ENCODE measurements around the gene CITED4. TPM values are rescaled to one million over a fixed set of nuclear protein-coding genes. Genes with fewer than 3 reads are reported as not detected.

The CITED4 gene
- total and polyA plus RNA-seq, 9 of the 15 experiments (the other 6 are each of a cell fraction or from before 2014, with no cell fraction given): 0.11 to 1.2 (median 0.17) TPM; not detected in 2

DNA sequence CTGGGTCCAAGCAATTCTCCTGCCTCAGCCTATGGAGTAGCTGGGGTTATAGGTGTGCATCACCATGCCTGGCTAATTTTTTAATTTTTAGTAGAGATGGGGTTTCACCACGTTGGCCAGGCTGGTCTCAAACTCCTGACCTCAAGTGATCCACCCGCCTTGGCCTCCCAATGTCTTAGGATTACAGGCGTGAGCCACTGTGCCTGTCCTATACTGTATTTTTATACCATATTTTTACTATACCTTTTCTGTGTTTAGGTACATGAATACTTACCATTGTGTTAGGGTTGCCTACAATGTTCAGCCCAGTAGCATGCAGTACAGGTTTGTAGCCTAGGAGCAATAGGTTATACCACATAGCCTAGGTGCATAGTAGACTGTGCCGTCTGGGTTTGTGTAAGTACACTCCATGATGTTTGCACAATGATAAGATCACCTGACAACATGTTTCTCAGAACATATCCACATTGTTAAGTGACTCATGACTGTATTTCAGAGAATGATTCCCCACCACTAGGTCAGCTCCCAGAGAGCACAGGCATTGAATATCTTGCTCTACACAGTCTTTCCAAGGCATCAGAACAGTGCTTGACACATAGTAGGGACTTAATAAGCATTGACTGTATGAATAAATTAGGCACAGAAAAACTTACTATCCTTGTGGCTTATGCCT, 6.0 kb upstream of the CITED4 start (continued):
- no peak; the same call in 1 of the 2 replicates for TF ChIP-seq GABPB2 (CRISPR knock-in tag; conservative IDR thresholded peaks at IDR 0.05)
- 0 out of 2 replicates have a peak, but pooled peaks have one; percentile 31 for TF ChIP-seq KAT7 (CRISPR knock-in tag; IDR thresholded peaks at IDR 0.05; ENCODE audit: borderline replicate concordance)
- TF ChIP-seq, protein P1, sequence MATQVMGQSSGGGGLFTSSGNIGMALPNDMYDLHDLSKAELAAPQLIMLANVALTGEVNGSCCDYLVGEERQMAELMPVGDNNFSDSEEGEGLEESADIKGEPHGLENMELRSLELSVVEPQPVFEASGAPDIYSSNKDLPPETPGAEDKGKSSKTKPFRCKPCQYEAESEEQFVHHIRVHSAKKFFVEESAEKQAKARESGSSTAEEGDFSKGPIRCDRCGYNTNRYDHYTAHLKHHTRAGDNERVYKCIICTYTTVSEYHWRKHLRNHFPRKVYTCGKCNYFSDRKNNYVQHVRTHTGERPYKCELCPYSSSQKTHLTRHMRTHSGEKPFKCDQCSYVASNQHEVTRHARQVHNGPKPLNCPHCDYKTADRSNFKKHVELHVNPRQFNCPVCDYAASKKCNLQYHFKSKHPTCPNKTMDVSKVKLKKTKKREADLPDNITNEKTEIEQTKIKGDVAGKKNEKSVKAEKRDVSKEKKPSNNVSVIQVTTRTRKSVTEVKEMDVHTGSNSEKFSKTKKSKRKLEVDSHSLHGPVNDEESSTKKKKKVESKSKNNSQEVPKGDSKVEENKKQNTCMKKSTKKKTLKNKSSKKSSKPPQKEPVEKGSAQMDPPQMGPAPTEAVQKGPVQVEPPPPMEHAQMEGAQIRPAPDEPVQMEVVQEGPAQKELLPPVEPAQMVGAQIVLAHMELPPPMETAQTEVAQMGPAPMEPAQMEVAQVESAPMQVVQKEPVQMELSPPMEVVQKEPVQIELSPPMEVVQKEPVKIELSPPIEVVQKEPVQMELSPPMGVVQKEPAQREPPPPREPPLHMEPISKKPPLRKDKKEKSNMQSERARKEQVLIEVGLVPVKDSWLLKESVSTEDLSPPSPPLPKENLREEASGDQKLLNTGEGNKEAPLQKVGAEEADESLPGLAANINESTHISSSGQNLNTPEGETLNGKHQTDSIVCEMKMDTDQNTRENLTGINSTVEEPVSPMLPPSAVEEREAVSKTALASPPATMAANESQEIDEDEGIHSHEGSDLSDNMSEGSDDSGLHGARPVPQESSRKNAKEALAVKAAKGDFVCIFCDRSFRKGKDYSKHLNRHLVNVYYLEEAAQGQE (IDR thresholded peaks at IDR 0.05; ENCODE audit: borderline replicate concordance): peak; percentile 9; the same call in 1 of the 2 replicates
- TF ChIP-seq, protein P1 (CRISPR knock-in tag; IDR thresholded peaks at IDR 0.05; ENCODE audit: low read depth): no peak
- TF ChIP-seq ZBTB1 (CRISPR knock-in tag; IDR thresholded peaks at IDR 0.05; ENCODE audit: borderline replicate concordance, low read depth): no peak
- TF ChIP-seq SRF (CRISPR knock-in tag; IDR thresholded peaks at IDR 0.05): no peak
- TF ChIP-seq, protein P2, sequence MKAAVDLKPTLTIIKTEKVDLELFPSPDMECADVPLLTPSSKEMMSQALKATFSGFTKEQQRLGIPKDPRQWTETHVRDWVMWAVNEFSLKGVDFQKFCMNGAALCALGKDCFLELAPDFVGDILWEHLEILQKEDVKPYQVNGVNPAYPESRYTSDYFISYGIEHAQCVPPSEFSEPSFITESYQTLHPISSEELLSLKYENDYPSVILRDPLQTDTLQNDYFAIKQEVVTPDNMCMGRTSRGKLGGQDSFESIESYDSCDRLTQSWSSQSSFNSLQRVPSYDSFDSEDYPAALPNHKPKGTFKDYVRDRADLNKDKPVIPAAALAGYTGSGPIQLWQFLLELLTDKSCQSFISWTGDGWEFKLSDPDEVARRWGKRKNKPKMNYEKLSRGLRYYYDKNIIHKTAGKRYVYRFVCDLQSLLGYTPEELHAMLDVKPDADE (conservative IDR thresholded peaks at IDR 0.05; ENCODE audit: control insufficient read depth, low read depth, low read length): no peak
- peak in 1 of 2 experiments; percentile 75; a peak in 1 of 4 replicates for TF ChIP-seq TRIM24 (IDR thresholded peaks at IDR 0.05)
- TF ChIP-seq POLR2H (tag; IDR thresholded peaks at IDR 0.05; ENCODE audit: low read depth): no peak
- TF ChIP-seq, protein P3, sequence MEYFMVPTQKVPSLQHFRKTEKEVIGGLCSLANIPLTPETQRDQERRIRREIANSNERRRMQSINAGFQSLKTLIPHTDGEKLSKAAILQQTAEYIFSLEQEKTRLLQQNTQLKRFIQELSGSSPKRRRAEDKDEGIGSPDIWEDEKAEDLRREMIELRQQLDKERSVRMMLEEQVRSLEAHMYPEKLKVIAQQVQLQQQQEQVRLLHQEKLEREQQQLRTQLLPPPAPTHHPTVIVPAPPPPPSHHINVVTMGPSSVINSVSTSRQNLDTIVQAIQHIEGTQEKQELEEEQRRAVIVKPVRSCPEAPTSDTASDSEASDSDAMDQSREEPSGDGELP (CRISPR knock-in tag; IDR thresholded peaks at IDR 0.05; ENCODE audit: borderline replicate concordance): no peak
- TF ChIP-seq EP300 (IDR thresholded peaks at IDR 0.05; ENCODE audit: low read length): peak; percentile 84
- TF ChIP-seq, protein P4, sequence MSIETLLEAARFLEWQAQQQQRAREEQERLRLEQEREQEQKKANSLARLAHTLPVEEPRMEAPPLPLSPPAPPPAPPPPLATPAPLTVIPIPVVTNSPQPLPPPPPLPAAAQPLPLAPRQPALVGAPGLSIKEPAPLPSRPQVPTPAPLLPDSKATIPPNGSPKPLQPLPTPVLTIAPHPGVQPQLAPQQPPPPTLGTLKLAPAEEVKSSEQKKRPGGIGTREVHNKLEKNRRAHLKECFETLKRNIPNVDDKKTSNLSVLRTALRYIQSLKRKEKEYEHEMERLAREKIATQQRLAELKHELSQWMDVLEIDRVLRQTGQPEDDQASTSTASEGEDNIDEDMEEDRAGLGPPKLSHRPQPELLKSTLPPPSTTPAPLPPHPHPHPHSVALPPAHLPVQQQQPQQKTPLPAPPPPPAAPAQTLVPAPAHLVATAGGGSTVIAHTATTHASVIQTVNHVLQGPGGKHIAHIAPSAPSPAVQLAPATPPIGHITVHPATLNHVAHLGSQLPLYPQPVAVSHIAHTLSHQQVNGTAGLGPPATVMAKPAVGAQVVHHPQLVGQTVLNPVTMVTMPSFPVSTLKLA (conservative IDR thresholded peaks at IDR 0.05): peak in 1 of 2 experiments; percentile 67; a peak in 2 of 4 replicates
- no peak for TF ChIP-seq ZNF217 (CRISPR knock-in tag; IDR thresholded peaks at IDR 0.05)
- no peak for TF ChIP-seq TCF7L2 (IDR thresholded peaks at IDR 0.05; ENCODE audit: low read depth, low read length)
- 0 out of 2 replicates have a peak, but pooled peaks have one; percentile 21 for TF ChIP-seq SMC3 (conservative IDR thresholded peaks at IDR 0.05; ENCODE audit: insufficient read depth, low read depth, low read length)

All from K562 (cell line).